CD4-positive, alpha-beta T cell treated with Interleukin-12 subunit alpha and Interleukin-12 subunit beta, for 1 hour (primary cell): Measurements from ENCODE around the gene CPNE7.
"Not testable (repeated sequence)": the region's sequence is repeated elsewhere in the genome, so short reads cannot be mapped to it uniquely, and the experiment has no call there.

Experiments used
- DNase-seq: peaks from one replicate; pipeline ENCODE4 v3.0.0-alpha.2; 2020

The CPNE7 gene

GRCh38 chr16:89634463-89635385, 59.2 kb downstream of the CPNE7 start:
- not testable (repeated sequence) for DNase-seq

GRCh38 chr16:89636663-89637062, 61.1 kb downstream of the CPNE7 start:
- DNase-seq: no peak

DNA sequence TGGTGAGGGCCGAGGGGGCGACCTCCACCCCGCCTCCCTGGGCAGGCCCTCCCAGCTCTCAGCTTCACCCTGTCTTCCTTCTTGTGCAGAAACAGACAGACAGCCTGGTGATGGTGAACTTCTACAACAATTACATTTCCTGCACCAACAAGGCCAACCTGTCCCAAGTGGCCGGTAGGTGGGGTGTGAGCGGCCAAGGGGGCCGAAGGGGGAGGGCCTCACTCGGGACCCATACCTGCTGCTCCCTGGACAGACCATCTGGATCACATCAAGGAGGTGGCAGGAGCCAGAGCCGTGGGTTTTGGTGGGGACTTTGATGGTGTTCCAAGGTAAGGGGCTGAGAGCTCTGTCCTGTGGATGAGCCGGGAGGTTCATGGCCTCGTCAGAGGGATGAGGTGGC, 61.8 kb downstream of the CPNE7 start:
- DNase-seq: no peak

DNA sequence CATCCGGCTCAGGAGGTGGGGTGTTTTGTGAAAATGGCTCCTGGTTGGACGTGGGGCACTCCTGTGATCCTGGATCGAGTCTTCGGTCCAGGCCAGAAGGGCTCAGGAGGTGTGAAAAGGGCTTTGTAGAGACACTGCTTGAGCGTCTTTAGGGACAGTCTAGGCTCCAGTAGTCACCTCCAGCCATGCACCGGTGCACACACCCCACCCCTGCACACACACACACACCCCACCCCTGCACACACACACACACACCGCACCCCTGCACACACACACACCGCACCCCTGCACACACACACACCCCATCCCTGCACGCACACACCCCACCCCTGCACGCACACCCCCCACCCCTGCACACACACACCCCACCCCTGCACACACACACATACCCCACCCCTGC, 62.9 kb downstream of the CPNE7 start:
- no peak for DNase-seq

DNA sequence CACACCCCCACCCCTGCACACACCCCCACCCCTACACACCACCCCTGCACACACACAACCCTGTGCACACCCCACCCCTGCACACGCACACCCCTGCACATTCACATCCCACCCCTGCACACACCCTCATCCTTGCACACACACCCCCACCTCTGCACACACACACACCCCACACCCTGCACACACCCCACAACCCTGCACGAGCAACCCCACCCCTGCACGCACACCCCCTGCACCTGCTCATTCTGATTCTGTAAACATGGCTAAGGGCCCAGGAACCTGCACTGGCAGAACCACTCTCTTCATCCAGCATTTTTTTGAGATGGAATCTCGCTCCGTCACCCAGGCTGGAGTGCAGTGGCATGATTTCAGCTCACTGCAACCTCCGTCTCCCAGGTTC, 63.8 kb downstream of the CPNE7 start:
- DNase-seq: no peak

- DNase-seq: no peak
Measured at GRCh38 chr16:89641458-89642119, 66.0 kb downstream of the CPNE7 start.

DNA sequence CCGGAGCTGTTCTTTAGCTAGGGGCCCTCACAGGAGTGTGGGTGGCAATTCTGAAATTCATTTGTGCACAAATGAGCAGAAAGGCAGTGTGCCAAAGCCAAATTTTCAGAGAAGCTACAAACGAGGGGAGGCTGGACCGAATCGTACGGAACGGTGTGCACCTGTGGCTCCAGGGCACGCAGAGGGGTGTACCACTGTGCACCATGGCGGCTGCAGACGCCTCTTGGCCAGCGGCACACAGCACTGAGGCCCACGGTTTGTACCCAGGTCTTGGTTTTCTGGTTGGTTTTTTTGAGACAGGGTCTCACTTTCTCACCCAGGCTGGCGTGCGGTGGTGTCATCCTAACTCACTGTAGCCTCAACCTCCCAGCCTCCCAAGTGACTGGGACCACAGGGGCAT, 67.0 kb downstream of the CPNE7 start:
- DNase-seq: no peak

GRCh38 chr16:89643769-89644300, 68.3 kb downstream of the CPNE7 start:
- no peak for DNase-seq

DNA sequence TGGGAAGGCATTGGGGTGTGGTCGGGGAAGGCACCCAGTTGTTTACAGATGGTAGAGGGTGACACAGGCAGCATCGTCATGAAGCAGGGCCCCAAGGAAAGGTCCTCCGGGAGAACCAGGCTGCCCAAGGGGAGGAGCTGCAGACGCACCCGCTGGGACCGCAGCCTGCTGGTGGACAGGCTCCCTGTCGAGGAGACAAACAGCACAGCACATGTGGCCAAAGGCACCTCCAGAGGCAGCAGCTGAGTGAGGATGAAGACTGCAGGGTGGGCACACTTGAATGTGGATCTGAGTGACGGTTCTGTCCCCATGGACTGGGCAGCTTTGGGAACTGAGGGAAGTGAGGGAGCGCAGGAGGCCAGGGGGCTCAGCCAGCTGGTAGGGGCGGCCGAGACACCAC, 69.6 kb downstream of the CPNE7 start:
- DNase-seq: no peak

GRCh38 chr16:89646270-89646669, 70.7 kb downstream of the CPNE7 start:
- no peak for DNase-seq
